Testis (tissue), 3 donors: ENCODE measurements around the gene DLK2. TPM values are rescaled to one million over a fixed set of nuclear protein-coding genes. Genes with fewer than 3 reads are reported as not detected.

ENCODE experiments used
- DNase-seq: peaks from one replicate; pipeline ENCODE4 v3.0.0-alpha.2; 2019
- H3K27ac ChIP-seq, 2 donors: fragments of 200-600 bp; sonication (generic); one replicate each; pipeline ENCODE4 v1.5.1; 2019
- H3K27me3 ChIP-seq: fragments of 200-600 bp; sonication (generic); one replicate; pipeline ENCODE4 v1.5.1; 2019
- H3K36me3 ChIP-seq: fragments of 200-600 bp; sonication (generic); one replicate; pipeline ENCODE4 v1.5.1; 2017; ENCODE audit warnings: low read depth; ENCODE audit errors: missing control alignments
- H3K4me1 ChIP-seq: fragments of 200-600 bp; sonication (generic); one replicate; pipeline ENCODE4 v1.5.1; 2019
- H3K4me3 ChIP-seq, 2 donors: fragments of 200-600 bp; sonication (generic); one replicate each; pipeline ENCODE4 v1.5.1; 2017 to 2019
- H3K9me3 ChIP-seq: fragments of 200-600 bp; sonication (generic); one replicate; pipeline ENCODE4 v1.5.1; 2017
- POLR2A ChIP-seq: fragments of 450-650 bp; IDR thresholded peaks from one replicate; pipeline ENCODE4 v1.6.1; 2017; ENCODE audit warnings: antibody characterized with exemption, mild to moderate bottlenecking, moderate library complexity
- whole genome bisulfite sequencing, 2 donors: methylation state at CpG; one replicate each; pipeline ENCODE4 v1.1.5; 2018; 5-methylcytosine and 5-hydroxymethylcytosine counted together
- intact Hi-C: fragments of 100-400 bp; cut with DNase I; formaldehyde crosslinking; loops from one replicate; pipeline ENCODE4 v1.15.1; 2023; ENCODE audit warnings: low total_unique reads
- polyA plus RNA-seq: library from polyadenylated mRNA; stranded (reverse); fragments of 350-450 nt; fragmentation: Illumina TruSeq; extraction: RNeasy Lipid Tissue Mini Kit (QIAGEN cat#74804); gene quantifications from one replicate; pipeline ENCODE4 v1.2.3, GENCODE V29; 2014; ENCODE audit warnings: low read depth, low replicate concordance; ENCODE audit not compliant: insufficient read depth
- total RNA-seq, 2 donors: library from RNA; depleted of rRNA; stranded (reverse); fragments of >200 nt; gene quantifications; one replicate each; pipeline ENCODE4 v1.2.3, GENCODE V29; 2016
- TF ChIP-seq, protein P1 (sequence below), 3 experiments: fragments of 450-650 bp in 2 of 3; fragments of 200-600 bp in 1 of 3; sonication (generic) in 1 of 3; IDR thresholded peaks; one replicate each; pipeline ENCODE4 v1.5.1; 2016 to 2019; ENCODE audit warnings: antibody characterized with exemption in 3 of 3, mild to moderate bottlenecking in 2 of 3, moderate library complexity in 1 of 3

Gene DLK2
- total and polyA plus RNA-seq, 3 donors from 2014 or later = 1.3 to 1.9 (median 1.7) TPM

DNA sequence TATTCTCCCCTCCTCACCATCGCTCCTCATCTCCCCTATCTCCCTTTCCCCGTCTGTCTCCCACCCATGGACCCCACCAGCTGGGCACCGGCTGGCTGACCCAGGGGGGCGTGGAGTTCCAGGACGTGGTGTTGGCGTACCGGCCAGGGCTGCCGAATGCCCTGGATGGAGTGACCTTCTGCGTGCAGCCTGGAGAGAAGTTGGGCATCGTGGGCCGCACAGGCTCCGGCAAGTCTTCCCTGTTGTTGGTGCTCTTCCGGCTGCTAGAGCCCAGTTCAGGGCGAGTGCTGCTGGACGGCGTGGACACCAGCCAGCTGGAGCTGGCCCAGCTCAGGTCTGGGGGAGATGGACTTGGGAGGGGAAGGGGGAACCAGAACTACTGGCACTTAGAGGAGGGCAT is 7.7 kb downstream of the DLK2 start:
- Histone ChIP-seq H3K27me3 (no peaks in the 10 kb centered on the region), H3K4me1 (no peaks in the 10 kb centered on the region), H3K4me3 (no peak overlapping the region), H3K36me3 (no peaks in the 10 kb centered on the region), H3K27ac (no peak overlapping the region), H3K9me3 (no peaks in the 10 kb centered on the region)
- DNase-seq = no peak
- no peak for TF ChIP-seq POLR2A
- TF ChIP-seq, protein P1, sequence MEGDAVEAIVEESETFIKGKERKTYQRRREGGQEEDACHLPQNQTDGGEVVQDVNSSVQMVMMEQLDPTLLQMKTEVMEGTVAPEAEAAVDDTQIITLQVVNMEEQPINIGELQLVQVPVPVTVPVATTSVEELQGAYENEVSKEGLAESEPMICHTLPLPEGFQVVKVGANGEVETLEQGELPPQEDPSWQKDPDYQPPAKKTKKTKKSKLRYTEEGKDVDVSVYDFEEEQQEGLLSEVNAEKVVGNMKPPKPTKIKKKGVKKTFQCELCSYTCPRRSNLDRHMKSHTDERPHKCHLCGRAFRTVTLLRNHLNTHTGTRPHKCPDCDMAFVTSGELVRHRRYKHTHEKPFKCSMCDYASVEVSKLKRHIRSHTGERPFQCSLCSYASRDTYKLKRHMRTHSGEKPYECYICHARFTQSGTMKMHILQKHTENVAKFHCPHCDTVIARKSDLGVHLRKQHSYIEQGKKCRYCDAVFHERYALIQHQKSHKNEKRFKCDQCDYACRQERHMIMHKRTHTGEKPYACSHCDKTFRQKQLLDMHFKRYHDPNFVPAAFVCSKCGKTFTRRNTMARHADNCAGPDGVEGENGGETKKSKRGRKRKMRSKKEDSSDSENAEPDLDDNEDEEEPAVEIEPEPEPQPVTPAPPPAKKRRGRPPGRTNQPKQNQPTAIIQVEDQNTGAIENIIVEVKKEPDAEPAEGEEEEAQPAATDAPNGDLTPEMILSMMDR (IDR thresholded peaks at IDR 0.05) = no peak
- intact Hi-C loops = no loop called here
- WGBS, 2 donors = 94 to 96% methylated on average over 16 of the region's 16 CpGs

DNA sequence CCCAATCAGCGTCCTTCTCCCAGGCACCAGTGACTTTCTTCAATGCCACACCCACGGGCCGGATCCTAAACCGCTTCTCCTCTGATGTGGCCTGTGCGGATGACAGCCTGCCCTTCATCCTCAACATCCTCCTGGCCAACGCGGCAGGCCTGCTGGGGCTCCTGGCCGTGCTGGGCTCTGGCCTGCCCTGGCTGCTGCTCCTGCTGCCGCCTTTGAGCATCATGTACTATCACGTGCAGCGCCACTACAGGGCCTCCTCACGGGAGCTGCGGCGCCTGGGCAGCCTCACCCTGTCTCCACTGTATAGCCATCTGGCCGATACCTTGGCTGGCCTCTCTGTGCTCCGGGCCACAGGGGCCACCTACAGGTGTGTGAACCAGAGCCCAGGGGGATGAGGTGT is 9.8 kb downstream of the DLK2 start:
- Histone ChIP-seq H3K27ac (no peak overlapping the region), H3K27me3 (no peaks in the 10 kb centered on the region), H3K36me3 (no peaks in the 10 kb centered on the region), H3K9me3 (no peaks in the 10 kb centered on the region), H3K4me3 (no peak overlapping the region), H3K4me1 (no peaks in the 10 kb centered on the region)
- DNase-seq = no peak
- intact Hi-C loops = no loop called here
- WGBS, 2 donors = 88 to 91% methylated on average over 16 of the region's 16 CpGs
- TF ChIP-seq, protein P1 (IDR thresholded peaks at IDR 0.05) = no peak
- no peak for TF ChIP-seq POLR2A

GRCh38 chr6:43444582-43444981 is 10.8 kb downstream of the DLK2 start:
- Histone ChIP-seq H3K27me3 (no peaks in the 10 kb centered on the region), H3K36me3 (no peaks in the 10 kb centered on the region), H3K4me3 (no peak overlapping the region), H3K9me3 (no peaks in the 10 kb centered on the region), H3K27ac (no peak overlapping the region), H3K4me1 (no peaks in the 10 kb centered on the region)
- intact Hi-C loops = no loop called here
- DNase-seq = no peak
- no peak for TF ChIP-seq POLR2A
- TF ChIP-seq, protein P1 (IDR thresholded peaks at IDR 0.05) = no peak
- 89 to 91% methylated on average over 8 of the region's 8 CpGs for WGBS, 2 donors

GRCh38 chr6:43444036-43444435 is 11.3 kb downstream of the DLK2 start:
- 80% methylated on average over 10 of the region's 10 CpGs for WGBS, 2 donors
- Histone ChIP-seq H3K4me3 (no peak overlapping the region), H3K4me1 (no peaks in the 10 kb centered on the region), H3K27ac (no peak overlapping the region), H3K27me3 (no peaks in the 10 kb centered on the region), H3K36me3 (no peaks in the 10 kb centered on the region), H3K9me3 (no peaks in the 10 kb centered on the region)
- peak; percentile 38 for DNase-seq
- TF ChIP-seq, protein P1 (IDR thresholded peaks at IDR 0.05) = no peak
- no peak for TF ChIP-seq POLR2A
- intact Hi-C loops = no loop called here

DNA sequence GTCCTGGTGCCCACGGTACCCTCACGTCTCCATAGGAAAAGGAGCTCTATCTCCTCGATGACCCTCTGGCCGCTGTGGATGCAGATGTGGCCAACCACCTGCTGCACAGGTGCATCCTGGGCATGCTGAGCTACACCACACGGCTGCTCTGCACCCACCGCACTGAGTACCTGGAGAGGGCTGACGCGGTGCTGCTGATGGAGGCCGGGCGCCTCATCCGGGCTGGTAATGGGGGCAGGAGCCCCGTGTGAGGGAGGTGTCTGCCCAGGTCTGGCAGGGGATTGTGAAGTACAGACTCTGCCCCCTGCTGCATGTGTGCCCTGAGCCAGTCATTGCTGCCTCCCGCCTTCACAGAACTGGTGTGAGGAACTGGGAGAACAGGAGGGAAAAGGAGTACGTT is 12.4 kb downstream of the DLK2 start:
- no peak overlapping the region for H3K27ac ChIP-seq
- 91 to 96% methylated on average over 5 to 14 of the region's 14 CpGs for WGBS, 2 donors
- intact Hi-C loops = no loop called here
- H3K4me3 ChIP-seq = no peak overlapping the region
- H3K4me1 ChIP-seq = no peaks in the 10 kb centered on the region
- no peak for DNase-seq
- no peaks in the 10 kb centered on the region for H3K9me3 ChIP-seq
- no peaks in the 10 kb centered on the region for H3K27me3 ChIP-seq
- no peaks in the 10 kb centered on the region for H3K36me3 ChIP-seq
- TF ChIP-seq POLR2A = no peak
- TF ChIP-seq, protein P1 (IDR thresholded peaks at IDR 0.05) = no peak
